ENCODE results near the gene CNTN4.
"Not testable (repeated sequence)": the region's sequence is repeated elsewhere in the genome, so short reads cannot be mapped to it uniquely, and the experiment has no call there.

The CNTN4 gene

GRCh38 chr3:2098398-2099027 is at the start of gene CNTN4:
Gene CNTN4 (plus strand): TSS chr3:2098866.
- DNase-seq (ENCODE audit: low read depth): peak; percentile 12

DNA sequence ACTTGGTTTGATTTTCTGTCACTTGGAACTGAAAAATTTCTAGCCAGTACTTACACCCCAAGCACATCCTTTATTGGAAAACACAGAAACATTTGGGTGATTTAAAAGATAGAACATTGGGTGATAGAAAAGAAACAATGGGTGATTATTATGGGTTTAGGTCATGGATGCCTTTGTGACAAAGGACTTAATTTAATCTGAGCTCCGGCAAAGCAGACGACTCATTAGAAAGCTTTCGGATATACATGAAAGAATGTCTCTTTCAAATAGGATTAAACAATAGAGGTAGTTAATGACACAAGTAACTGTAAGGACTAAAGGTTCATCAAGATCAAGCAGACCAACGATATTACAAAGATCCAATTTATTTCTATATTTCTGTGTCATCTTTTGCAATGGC is 37.3 kb upstream of the CNTN4 start:
- DNase-seq (ENCODE audit: low read depth): no peak

DNA sequence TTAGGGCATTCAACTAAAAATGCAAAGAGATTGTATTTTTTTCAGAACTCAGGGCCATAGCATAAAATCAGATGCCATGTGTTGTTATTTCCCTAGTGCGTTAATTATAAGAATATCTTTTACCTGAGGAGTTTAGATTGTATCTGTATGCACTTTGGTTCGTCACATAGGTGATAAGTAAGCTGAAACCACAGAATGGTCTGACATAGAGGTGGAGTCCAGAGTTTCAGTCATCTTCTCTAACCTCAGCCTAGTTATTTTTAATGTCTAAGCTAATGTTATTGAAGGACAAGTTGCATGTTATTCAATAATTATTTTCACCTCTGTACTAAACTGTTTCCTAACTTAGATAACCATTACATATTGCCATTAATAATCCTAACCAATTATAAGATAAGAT is 27.1 kb upstream of the CNTN4 start:
- no peak for DNase-seq (ENCODE audit: low read depth)

DNA sequence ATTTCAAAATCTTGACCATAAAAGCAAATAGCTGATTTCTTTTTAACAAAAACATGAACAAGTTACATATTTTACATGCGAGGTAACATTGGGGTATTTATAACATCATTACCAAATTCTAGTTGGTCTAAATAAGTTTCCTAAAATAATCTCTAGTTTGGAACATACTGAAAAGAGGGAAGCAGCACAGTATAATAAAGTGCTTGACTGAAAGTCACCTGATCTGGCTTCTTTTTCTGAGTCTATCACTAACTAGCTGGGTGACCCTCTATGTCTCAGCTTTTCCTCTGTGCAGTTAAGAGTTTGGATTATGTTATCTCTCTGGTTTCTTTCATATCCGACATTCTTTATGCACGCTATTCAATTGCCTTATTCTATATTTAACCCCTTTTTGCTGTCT is 19.8 kb upstream of the CNTN4 start:
- DNase-seq (ENCODE audit: low read depth): no peak

GRCh38 chr3:2082871-2083480 is 15.7 kb upstream of the CNTN4 start:
- DNase-seq (ENCODE audit: low read depth): no peak

- not testable (repeated sequence) for DNase-seq (ENCODE audit: low read depth)
Observed at GRCh38 chr3:2083558-2083957, 15.1 kb upstream of the CNTN4 start.

GRCh38 chr3:2090095-2090911 is 8.4 kb upstream of the CNTN4 start:
- no peak for DNase-seq (ENCODE audit: low read depth)

- no peak for DNase-seq (ENCODE audit: low read depth)
Observed at GRCh38 chr3:2092758-2093157, 5.9 kb upstream of the CNTN4 start.

DNA sequence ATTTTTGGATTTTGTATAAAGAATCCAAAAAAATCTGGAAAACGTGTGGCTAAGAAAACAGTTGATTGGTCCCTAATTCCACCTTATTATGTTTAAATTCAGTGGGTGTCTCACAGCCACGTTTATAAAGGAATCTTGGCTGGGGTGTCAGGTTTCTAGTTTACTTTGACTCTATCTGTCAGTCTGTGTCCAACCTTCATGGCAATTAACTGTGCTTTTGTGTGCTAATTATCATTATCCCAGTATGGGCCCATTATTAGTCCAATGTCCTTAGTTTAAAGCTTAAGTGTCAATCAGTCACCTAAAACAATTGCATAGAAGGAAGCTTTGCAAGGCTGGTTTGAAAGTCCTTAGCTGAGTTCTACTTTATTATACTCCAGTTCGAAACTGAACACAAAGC is 3.7 kb upstream of the CNTN4 start:
- DNase-seq (ENCODE audit: low read depth): no peak

GRCh38 chr3:2096216-2096615 is 2.5 kb upstream of the CNTN4 start:
- no peak for DNase-seq (ENCODE audit: low read depth)

DNA sequence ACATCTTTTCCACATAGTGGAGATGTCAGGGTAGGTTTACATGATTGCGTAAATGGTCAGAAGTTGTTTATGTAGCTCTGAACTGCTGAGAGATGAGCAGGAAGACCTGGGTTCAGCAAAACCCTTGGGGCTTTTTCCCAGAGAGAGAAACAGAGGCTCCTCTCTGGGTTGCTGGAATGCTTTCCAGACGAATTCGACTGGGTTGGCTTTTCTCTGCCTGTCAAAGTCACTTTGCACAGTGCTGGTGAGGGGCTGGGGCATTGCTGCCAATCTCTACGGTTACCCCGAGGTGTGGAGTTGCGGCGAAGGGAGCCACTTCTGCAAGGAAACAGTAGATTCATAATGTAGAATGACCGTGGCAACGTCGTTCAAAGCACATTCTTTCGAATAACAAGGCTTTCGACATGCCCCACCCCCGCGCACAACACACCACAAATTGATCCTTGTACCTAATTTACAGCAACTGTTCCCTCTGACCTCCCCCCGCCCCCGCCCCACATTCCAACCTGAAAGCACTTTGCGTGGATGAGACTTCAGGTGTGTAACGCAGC is 950 bp upstream of the CNTN4 start:
- no peak for DNase-seq (ENCODE audit: low read depth)

- no peak for DNase-seq (ENCODE audit: low read depth)
Observed at GRCh38 chr3:2099028-2099671, 484 bp downstream of the CNTN4 start.

DNA sequence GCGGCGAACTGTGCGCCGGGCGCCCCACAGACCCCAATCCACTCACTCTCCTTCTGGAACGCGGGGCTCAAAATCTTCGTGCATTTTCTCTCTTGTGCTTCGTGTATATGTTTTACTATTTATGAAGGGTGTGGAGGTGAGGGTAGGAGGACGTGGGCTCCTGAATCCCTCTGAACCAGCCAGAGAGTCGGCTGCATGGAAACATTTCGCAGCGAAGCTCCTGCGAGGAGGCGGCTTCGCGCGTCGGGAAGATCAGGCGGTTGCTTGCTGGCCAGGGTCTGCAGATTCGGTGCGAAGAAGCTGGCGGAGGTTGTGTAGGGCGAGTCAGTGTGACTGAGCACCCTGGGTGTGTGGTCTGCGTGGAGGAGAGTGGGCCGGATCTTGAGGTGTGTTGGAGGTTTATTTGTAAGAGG is 1.1 kb downstream of the CNTN4 start:
- DNase-seq (ENCODE audit: low read depth): no peak

DNA sequence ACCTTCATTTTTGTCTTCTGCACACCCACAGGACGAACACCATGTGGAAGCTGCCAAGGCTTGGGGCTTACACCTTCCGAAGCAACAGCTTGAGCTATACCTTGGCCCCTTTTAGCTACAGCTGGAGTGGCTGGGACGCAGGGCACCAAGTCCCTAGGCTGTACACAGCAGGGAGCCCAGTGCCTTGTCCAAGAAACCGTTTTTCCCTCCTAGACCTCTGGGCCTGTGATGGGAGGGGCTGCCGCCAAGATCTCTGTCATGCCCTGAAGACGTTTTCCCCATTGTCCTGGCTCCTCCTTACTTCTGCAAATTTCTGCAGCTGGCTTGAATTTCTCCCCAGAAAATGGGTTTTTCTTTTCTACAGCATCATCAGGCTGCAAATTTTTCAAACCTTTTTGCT is 7.8 kb downstream of the CNTN4 start:
- no peak for DNase-seq (ENCODE audit: low read depth)

GRCh38 chr3:2110597-2111117 is 12.0 kb downstream of the CNTN4 start:
- DNase-seq (ENCODE audit: low read depth): no peak

DNA sequence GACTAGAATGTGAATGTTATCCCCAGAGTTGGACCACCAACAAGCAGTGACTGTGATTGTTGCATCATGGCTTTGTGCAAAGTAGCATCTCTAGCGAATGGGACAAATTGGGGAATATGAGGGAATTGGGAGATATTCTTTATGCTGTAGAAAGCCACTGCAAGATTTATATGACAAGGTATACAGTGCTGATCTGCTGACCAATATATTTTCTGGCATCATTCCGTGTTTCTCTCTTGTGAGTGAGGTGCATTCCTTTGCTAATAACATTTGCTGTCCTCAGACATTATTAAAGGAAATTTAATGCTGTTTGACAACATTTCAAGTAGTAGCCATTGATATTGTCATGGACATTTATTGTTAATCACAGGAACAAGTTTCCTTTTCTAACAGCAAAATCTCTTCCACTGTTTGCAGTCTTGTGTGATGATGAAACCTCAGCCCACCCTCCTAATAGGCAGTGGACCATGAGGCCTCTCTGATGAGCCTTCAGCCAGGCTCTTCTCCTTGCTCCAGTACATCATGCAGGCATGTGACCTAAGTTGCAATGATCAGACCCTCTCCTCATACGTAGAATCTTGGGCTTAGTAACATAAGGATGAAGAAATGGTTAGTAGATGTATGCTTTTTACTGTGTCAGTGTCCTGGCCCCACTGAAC is 16.1 kb downstream of the CNTN4 start:
- no peak for DNase-seq (ENCODE audit: low read depth)

DNA sequence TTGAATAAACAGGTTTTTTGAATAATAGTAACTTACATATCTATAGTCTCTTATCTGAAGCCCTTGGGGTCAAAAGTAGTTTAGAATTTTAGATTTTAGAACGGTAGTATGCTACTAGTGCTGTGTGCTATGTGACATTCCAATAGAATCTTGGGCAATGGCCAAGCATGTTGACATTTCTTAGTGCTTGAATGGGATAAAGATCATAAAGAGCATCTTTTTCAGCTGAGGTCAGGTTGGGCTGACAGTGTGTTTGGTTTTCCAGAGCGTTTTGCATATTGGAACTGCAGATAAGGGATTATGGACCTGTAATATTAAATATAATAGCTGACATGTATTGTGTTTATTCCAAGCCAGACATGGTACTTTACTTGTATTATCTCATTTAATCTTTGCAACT is 32.1 kb downstream of the CNTN4 start:
- no peak for DNase-seq (ENCODE audit: low read depth)

- DNase-seq (ENCODE audit: low read depth): no peak
Observed at GRCh38 chr3:2133146-2133545, 34.5 kb downstream of the CNTN4 start.

- no peak for DNase-seq (ENCODE audit: low read depth)
Observed at GRCh38 chr3:2137651-2138050, 39.0 kb downstream of the CNTN4 start.

GRCh38 chr3:2141482-2141881 is 42.8 kb downstream of the CNTN4 start:
- no peak for DNase-seq (ENCODE audit: low read depth)

- no peak for DNase-seq (ENCODE audit: low read depth)
Observed at GRCh38 chr3:2148561-2149340, 50.1 kb downstream of the CNTN4 start.
